HL-60 (cell line): ENCODE measurements around the gene RNF141.

ENCODE experiments used
- CTCF ChIP-seq: IDR thresholded peaks from one replicate; pipeline ENCODE4 v1.5.1; 2011; ENCODE audit warnings: low read length, control low read depth, inconsistent platforms; ENCODE audit not compliant: insufficient read depth
- GABPA ChIP-seq: IDR thresholded peaks from 2 replicates; pipeline ENCODE4 v1.6.1; 2012; ENCODE audit warnings: low read depth
- POLR2AphosphoS5 ChIP-seq: IDR thresholded peaks from 2 replicates; pipeline ENCODE4 v1.6.1; 2012; ENCODE audit warnings: low read depth
- REST ChIP-seq: IDR thresholded peaks from 2 replicates; pipeline ENCODE4 v1.6.1; 2012; ENCODE audit warnings: low read depth; ENCODE audit not compliant: insufficient replicate concordance

GRCh38 chr11:10566257-10566957 is 25.4 kb upstream of the RNF141 start:
- TF ChIP-seq POLR2AphosphoS5, result no peak
- no peak for TF ChIP-seq CTCF
- no peak for TF ChIP-seq GABPA
- TF ChIP-seq REST, result no peak
